NB4 (cell line): ENCODE data around the gene TSGA10.

ENCODE experiments used
- CTCF ChIP-seq: IDR thresholded peaks from one replicate; pipeline ENCODE4 v1.5.1; 2012; ENCODE audit warnings: low read depth, low read length
- MAX ChIP-seq: IDR thresholded peaks from 2 replicates; pipeline ENCODE4 v1.6.1; 2011; ENCODE audit warnings: low read depth, low read length
- MYC ChIP-seq: IDR thresholded peaks from 2 replicates; pipeline ENCODE4 v1.6.1; 2011; ENCODE audit warnings: low read depth, low read length
- POLR2A ChIP-seq: IDR thresholded peaks from 2 replicates; pipeline ENCODE4 v1.6.1; 2011; ENCODE audit warnings: mild to moderate bottlenecking; ENCODE audit not compliant: insufficient read length; ENCODE audit errors: extremely low read depth

GRCh38 chr2:99127981-99128380 is 26.8 kb downstream of the TSGA10 start:
- no peak for TF ChIP-seq MAX
- TF ChIP-seq POLR2A = no peak
- TF ChIP-seq CTCF = no peak
- TF ChIP-seq MYC = no peak
